Measurements from ENCODE around the gene CA12. TPM values are rescaled to one million over a fixed set of nuclear protein-coding genes. Genes with fewer than 3 reads are reported as not detected.
A peak's percentile ranks its signal among the peaks of the same experiment; 100 is the strongest.

Gene CA12
- total and polyA plus RNA-seq, 9 of the 15 experiments (the other 6 are each of a cell fraction or from before 2014, with no cell fraction given): 0.01 to 0.78 (median 0.15) TPM; not detected in 1

DNA sequence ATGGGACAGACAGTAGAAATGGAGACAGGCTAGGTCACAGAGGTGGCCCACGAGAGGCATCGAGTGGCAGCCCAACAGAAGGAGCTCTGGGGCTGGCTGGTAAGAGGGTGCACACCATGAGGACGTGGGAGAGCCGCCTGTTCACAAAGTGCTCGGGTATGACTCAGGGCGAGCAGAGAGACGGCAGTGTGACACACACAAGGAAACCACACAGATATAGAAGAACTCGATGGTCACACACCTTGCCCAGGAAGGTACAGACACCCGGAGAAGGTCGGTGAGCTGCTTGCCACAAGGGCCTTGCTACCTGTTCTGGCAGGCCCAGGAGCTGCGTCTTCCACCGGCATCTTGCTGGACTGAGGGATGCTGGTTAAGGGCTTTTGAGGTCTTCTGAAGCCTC is 50.2 kb downstream of the CA12 start (continued):
- TF ChIP-seq, protein P1, sequence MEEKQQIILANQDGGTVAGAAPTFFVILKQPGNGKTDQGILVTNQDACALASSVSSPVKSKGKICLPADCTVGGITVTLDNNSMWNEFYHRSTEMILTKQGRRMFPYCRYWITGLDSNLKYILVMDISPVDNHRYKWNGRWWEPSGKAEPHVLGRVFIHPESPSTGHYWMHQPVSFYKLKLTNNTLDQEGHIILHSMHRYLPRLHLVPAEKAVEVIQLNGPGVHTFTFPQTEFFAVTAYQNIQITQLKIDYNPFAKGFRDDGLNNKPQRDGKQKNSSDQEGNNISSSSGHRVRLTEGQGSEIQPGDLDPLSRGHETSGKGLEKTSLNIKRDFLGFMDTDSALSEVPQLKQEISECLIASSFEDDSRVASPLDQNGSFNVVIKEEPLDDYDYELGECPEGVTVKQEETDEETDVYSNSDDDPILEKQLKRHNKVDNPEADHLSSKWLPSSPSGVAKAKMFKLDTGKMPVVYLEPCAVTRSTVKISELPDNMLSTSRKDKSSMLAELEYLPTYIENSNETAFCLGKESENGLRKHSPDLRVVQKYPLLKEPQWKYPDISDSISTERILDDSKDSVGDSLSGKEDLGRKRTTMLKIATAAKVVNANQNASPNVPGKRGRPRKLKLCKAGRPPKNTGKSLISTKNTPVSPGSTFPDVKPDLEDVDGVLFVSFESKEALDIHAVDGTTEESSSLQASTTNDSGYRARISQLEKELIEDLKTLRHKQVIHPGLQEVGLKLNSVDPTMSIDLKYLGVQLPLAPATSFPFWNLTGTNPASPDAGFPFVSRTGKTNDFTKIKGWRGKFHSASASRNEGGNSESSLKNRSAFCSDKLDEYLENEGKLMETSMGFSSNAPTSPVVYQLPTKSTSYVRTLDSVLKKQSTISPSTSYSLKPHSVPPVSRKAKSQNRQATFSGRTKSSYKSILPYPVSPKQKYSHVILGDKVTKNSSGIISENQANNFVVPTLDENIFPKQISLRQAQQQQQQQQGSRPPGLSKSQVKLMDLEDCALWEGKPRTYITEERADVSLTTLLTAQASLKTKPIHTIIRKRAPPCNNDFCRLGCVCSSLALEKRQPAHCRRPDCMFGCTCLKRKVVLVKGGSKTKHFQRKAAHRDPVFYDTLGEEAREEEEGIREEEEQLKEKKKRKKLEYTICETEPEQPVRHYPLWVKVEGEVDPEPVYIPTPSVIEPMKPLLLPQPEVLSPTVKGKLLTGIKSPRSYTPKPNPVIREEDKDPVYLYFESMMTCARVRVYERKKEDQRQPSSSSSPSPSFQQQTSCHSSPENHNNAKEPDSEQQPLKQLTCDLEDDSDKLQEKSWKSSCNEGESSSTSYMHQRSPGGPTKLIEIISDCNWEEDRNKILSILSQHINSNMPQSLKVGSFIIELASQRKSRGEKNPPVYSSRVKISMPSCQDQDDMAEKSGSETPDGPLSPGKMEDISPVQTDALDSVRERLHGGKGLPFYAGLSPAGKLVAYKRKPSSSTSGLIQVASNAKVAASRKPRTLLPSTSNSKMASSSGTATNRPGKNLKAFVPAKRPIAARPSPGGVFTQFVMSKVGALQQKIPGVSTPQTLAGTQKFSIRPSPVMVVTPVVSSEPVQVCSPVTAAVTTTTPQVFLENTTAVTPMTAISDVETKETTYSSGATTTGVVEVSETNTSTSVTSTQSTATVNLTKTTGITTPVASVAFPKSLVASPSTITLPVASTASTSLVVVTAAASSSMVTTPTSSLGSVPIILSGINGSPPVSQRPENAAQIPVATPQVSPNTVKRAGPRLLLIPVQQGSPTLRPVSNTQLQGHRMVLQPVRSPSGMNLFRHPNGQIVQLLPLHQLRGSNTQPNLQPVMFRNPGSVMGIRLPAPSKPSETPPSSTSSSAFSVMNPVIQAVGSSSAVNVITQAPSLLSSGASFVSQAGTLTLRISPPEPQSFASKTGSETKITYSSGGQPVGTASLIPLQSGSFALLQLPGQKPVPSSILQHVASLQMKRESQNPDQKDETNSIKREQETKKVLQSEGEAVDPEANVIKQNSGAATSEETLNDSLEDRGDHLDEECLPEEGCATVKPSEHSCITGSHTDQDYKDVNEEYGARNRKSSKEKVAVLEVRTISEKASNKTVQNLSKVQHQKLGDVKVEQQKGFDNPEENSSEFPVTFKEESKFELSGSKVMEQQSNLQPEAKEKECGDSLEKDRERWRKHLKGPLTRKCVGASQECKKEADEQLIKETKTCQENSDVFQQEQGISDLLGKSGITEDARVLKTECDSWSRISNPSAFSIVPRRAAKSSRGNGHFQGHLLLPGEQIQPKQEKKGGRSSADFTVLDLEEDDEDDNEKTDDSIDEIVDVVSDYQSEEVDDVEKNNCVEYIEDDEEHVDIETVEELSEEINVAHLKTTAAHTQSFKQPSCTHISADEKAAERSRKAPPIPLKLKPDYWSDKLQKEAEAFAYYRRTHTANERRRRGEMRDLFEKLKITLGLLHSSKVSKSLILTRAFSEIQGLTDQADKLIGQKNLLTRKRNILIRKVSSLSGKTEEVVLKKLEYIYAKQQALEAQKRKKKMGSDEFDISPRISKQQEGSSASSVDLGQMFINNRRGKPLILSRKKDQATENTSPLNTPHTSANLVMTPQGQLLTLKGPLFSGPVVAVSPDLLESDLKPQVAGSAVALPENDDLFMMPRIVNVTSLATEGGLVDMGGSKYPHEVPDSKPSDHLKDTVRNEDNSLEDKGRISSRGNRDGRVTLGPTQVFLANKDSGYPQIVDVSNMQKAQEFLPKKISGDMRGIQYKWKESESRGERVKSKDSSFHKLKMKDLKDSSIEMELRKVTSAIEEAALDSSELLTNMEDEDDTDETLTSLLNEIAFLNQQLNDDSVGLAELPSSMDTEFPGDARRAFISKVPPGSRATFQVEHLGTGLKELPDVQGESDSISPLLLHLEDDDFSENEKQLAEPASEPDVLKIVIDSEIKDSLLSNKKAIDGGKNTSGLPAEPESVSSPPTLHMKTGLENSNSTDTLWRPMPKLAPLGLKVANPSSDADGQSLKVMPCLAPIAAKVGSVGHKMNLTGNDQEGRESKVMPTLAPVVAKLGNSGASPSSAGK (IDR thresholded peaks at IDR 0.05): peak; percentile 73
- TF ChIP-seq BRF1 (IDR thresholded peaks at IDR 0.05; ENCODE audit: borderline replicate concordance, extremely low read depth, insufficient read length) (no peak), TAF9B (IDR thresholded peaks at IDR 0.05; ENCODE audit: partially characterized antibody) (no peak)
- TF ChIP-seq, protein P2, sequence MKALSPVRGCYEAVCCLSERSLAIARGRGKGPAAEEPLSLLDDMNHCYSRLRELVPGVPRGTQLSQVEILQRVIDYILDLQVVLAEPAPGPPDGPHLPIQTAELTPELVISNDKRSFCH (CRISPR knock-in tag; IDR thresholded peaks at IDR 0.05): no peak
- TF ChIP-seq, protein P2 (tag; IDR thresholded peaks at IDR 0.05): no peak
- TF ChIP-seq, protein P3, sequence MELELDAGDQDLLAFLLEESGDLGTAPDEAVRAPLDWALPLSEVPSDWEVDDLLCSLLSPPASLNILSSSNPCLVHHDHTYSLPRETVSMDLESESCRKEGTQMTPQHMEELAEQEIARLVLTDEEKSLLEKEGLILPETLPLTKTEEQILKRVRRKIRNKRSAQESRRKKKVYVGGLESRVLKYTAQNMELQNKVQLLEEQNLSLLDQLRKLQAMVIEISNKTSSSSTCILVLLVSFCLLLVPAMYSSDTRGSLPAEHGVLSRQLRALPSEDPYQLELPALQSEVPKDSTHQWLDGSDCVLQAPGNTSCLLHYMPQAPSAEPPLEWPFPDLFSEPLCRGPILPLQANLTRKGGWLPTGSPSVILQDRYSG (tag; conservative IDR thresholded peaks at IDR 0.05; ENCODE audit: low read depth): 0 out of 2 replicates have a peak, but pooled peaks have one; percentile 4
